ENCODE results near the gene ANKS1B.

- TF ChIP-seq CTCF (IDR thresholded peaks at IDR 0.05; ENCODE audit: low read length) (no peak), EZH2 (IDR thresholded peaks at IDR 0.05; ENCODE audit: borderline replicate concordance, low read length) (no peak)
These were observed 1011.3 kb downstream of the ANKS1B start for GRCh38 chr12:98973395-98973794.

All from OCI-LY1 (cell line).